ENCODE data around the gene PTPRZ1.

GRCh38 chr7:122010116-122010515 is 137.2 kb downstream of the PTPRZ1 start:
- no peak for TF ChIP-seq CTCF (IDR thresholded peaks at IDR 0.05)
- no peak for TF ChIP-seq EP300 (IDR thresholded peaks at IDR 0.05)
